ENCODE measurements around the gene CYSTM1. TPM values are rescaled to one million over a fixed set of nuclear protein-coding genes. Genes with fewer than 3 reads are reported as not detected.

CYSTM1 gene, protein sequence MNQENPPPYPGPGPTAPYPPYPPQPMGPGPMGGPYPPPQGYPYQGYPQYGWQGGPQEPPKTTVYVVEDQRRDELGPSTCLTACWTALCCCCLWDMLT
- 10 to 100 TPM in 1 of 5 experiments, 1 to 10 TPM in 4; 1.6 to 11.1 (median 3.5) TPM for total RNA-seq
- 1 to 10 TPM; 3.3 to 7.6 TPM for polyA plus RNA-seq
- 3.5 reads per million, percentile 18 among the genes with 10 or more reads in this experiment for total RNA-seq

DNA sequence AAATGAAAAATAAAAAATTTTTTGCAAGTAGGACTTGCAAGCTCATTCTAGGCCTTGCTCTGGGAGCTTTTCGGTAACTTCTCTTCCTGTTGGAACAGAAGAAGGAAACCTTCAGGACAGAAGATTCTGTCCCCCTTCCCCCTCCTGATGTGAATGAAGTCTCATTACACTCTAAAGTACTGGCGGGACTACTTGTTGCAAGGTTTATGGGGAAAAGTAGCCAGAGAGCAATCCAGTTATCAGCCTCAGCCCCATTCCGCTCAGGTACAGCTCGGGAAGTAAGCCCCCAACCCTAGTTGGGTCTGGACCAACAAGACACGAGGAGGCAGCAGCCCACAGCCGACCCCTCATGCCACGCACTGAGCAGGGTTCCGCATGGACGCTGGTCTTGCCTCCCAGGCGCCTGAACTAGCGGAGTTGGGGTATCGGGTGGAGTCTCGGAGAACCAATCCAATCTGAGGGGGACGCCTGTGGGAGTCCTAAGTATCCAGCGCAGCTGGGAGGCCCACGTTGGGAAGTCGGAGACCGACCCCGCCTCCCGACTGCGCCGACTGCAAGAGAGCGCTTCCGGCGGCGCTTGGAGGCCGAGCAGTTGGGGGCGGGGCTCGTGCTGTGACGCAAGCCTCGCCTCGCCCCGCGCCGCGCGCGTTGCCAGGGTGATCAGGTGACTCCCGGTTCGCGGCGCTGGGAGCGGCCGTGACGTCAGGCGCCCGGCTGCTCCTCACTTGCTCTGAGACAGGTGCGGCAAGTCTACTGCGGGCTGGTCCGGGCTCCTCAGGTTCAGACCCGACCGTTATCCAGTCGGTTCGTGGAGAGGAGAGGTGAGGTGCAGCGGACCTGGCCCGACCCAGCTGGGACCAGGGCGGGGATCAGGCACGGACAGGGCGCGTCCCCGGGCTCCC lies at the start of gene CYSTM1:
TSS of gene CYSTM1 (plus strand) at position 724 of the 902 bp plus-strand sequence. CDS start 19,278 bp downstream, outside the sequence.
- ChIA-PET POLR2A (interaction anchor here (0.7 to 2.1 kb wide), 5 partner anchors 58 to 881 kb away, joined by 3 to 9 read pairs (median 3); partner anchors contain the start of gene PURA), CTCF (no interaction called here)
- Histone ChIP-seq H3K27me3 (ENCODE audit: control insufficient read depth in 2 of 2, insufficient read depth in 2 of 2, low read length in 2 of 2) (no peaks in the 10 kb centered on the region), H3K27ac (ENCODE audit: low read depth, low read length) (peak within 1 kb of the TSS; percentile 89), H3K4me3 (ENCODE audit: low read length) (peak within 1 kb of the TSS; percentile 97), H3K36me3 (ENCODE audit: control insufficient read depth in 2 of 3, insufficient read depth in 3 of 3, low read length in 3 of 3) (no peaks in the 10 kb centered on the region), H3K4me1 (ENCODE audit: control insufficient read depth in 2 of 2, insufficient read depth in 2 of 2, low read length in 2 of 2) (peaks cover 8 to 14% of the 10 kb centered on the region in 2 donors), H3K9me3 (ENCODE audit: control insufficient read depth in 2 of 3, low read length in 3 of 3) (no peaks in the 10 kb centered on the region)
- Mint-ChIP-seq H3K36me3 (peaks cover 0 to 3% (median 0%) of the 10 kb centered on the region in 5 donors), H3K27ac (peak within 1 kb of the TSS; percentile 78 to 98 (median 95)), H3K4me1 (peaks cover 7 to 20% (median 14%) of the 10 kb centered on the region in 7 donors), H3K27me3 (peaks cover 0 to 30% (median 0%) of the 10 kb centered on the region in 5 donors), H3K4me3 (peak within 1 kb of the TSS; percentile 84 to 95 (median 91)), H3K9me3 (no peaks in the 10 kb centered on the region)
- intact Hi-C loops (cut with micrococcal nuclease): loop anchor here (1.0 to 10.0 kb wide), 25 partner anchors 17 to 1840 kb away; partner anchors contain the start of genes PFDN1 (in 2 of the 2), PURA (in 2 of the 2), TMCO6 (in 2 of the 2) and ANKHD1 (in 1 of the 2)
- DNase-seq (peak; percentile 95 to 98 (median 97)), ATAC-seq (peak; percentile 94)

DNA sequence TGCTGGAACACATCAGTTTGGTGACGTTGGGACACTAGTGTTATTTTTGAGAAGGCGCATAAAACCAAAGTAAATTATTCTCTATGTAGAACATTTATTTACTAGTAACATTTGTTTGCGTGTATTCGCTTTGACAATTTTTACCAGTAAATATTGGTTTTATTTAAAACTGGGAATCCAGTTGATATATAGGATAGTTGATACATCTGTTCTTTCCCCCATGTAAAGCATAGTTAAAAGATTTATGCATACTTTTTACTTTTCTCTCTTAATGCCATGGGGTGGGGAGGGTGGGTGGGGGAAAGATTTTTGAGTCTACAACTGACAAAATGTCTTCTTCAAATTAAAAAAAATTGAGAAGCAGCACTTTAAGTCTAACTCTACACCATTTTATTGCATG lies 49.4 kb upstream of the CYSTM1 start, which contains the start of gene IGIP:
TSS of gene IGIP (plus strand) at position 301 of the 400 bp plus-strand sequence. CDS start 2,540 bp downstream, outside the sequence.
- no peak for DNase-seq

DNA sequence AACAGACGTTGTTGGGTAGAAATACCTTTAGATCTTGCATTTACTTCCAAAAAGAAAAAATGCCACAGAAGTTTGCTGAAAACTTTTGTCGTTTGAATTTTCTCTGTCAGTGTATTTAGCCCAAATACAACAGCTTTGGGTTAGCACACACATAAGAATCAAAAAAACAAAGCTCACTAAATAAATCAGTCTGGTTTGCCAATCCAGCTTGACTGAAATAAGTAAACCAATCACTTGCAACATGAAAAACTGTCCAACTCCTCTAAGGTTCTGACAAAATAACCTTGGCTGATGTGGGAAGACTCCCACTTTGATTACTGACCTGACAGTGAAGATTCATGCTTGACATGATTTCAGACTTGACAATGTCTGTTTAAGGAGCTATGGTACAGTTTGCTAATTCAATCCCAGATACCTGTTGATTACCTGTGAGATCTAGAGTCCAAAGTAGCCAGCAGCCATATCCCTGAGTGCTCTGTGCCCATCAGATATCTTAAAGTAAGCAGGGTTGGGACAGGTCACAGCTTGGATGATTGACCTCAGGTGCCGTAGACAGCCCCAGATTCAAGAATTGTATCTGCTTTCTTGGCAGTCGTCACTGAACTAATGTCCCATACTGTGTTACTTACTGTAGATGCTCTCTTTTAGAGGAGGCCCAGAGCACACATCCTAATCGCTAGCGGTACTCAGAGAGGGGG lies 48.5 kb upstream of the CYSTM1 start:
- Histone ChIP-seq H3K27ac (ENCODE audit: low read depth, low read length) (no peak overlapping the region), H3K27me3 (ENCODE audit: control insufficient read depth in 2 of 2, insufficient read depth in 2 of 2, low read length in 2 of 2) (no peaks in the 10 kb centered on the region), H3K4me3 (ENCODE audit: low read length) (no peak overlapping the region), H3K4me1 (ENCODE audit: control insufficient read depth in 2 of 2, insufficient read depth in 2 of 2, low read length in 2 of 2) (peaks cover 0 to 3% of the 10 kb centered on the region in 2 donors), H3K9me3 (ENCODE audit: control insufficient read depth in 2 of 3, low read length in 3 of 3) (no peaks in the 10 kb centered on the region), H3K36me3 (ENCODE audit: control insufficient read depth in 2 of 3, insufficient read depth in 3 of 3, low read length in 3 of 3) (no peaks in the 10 kb centered on the region)
- ATAC-seq (no peak), DNase-seq (no peak)
- ChIA-PET CTCF (interaction anchor here (0.8 to 1.1 kb wide), 2 partner anchors 8 to 22 kb away, joined by 3 read pairs; no protein-coding TSS in a partner anchor), POLR2A (interaction anchor here (0.6 kb wide), 1 partner anchor 45 kb away, joined by 3 read pairs; no protein-coding TSS in a partner anchor)
- intact Hi-C loops (cut with micrococcal nuclease): no loop called here
- no peaks in the 10 kb centered on the region for H3K9me3 Mint-ChIP-seq
- no peak overlapping the region for H3K27ac Mint-ChIP-seq
- H3K27me3 Mint-ChIP-seq: peaks cover 0 to 11% (median 0%) of the 10 kb centered on the region in 5 donors
- peaks cover 14 to 67% (median 51%) of the 10 kb centered on the region in 7 donors for H3K4me1 Mint-ChIP-seq
- H3K36me3 Mint-ChIP-seq: no peaks in the 10 kb centered on the region
- H3K4me3 Mint-ChIP-seq: no peak overlapping the region

More for the DNA sequence above, 49.4 kb upstream of the CYSTM1 start, which contains the start of gene IGIP:
- no peaks in the 10 kb centered on the region for H3K4me1 ChIP-seq (ENCODE audit: control insufficient read depth in 2 of 2, insufficient read depth in 2 of 2, low read length in 2 of 2)
- no peaks in the 10 kb centered on the region for H3K36me3 ChIP-seq (ENCODE audit: control insufficient read depth in 2 of 3, insufficient read depth in 3 of 3, low read length in 3 of 3)
- no peaks in the 10 kb centered on the region for H3K36me3 Mint-ChIP-seq
- H3K9me3 ChIP-seq (ENCODE audit: control insufficient read depth in 2 of 3, low read length in 3 of 3): no peaks in the 10 kb centered on the region
- H3K27ac Mint-ChIP-seq: no peak within 1 kb of the TSS
- no peaks in the 10 kb centered on the region for H3K27me3 ChIP-seq (ENCODE audit: control insufficient read depth in 2 of 2, insufficient read depth in 2 of 2, low read length in 2 of 2)
- intact Hi-C loops (cut with micrococcal nuclease): no loop called here
- no peak for ATAC-seq
- POLR2A ChIA-PET: interaction anchor here (0.7 to 0.9 kb wide), 2 partner anchors 8 to 963 kb away, joined by 3 to 4 read pairs; no protein-coding TSS in a partner anchor
- peaks cover 0 to 11% (median 0%) of the 10 kb centered on the region in 5 donors for H3K27me3 Mint-ChIP-seq
- no peaks in the 10 kb centered on the region for H3K9me3 Mint-ChIP-seq
- CTCF ChIA-PET: no interaction called here
- peaks cover 11 to 67% (median 49%) of the 10 kb centered on the region in 7 donors for H3K4me1 Mint-ChIP-seq
- no peak within 1 kb of the TSS for H3K27ac ChIP-seq (ENCODE audit: low read depth, low read length)
- H3K4me3 ChIP-seq (ENCODE audit: low read length): no peak within 1 kb of the TSS
- no peak within 1 kb of the TSS for H3K4me3 Mint-ChIP-seq

DNA sequence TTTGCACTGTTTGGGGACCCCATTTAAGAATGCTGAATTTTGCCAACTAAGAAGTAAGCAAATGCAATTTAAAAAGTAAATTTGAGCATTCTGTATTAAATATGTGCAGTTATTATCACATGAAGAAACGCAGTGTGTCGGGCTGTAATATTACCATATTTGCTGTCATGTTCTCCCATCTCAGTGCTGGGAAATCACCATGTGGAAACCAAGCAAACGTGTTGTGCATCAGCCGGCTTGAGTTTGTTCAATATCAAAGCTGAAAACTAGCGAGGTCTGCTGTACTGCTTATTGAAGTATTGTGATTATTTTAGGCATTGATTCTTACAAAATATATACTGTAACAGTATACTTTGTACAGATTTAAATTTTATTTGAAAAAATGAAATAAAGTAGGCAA lies 46.6 kb upstream of the CYSTM1 start:
- H3K9me3 Mint-ChIP-seq: no peaks in the 10 kb centered on the region
- no peaks in the 10 kb centered on the region for H3K36me3 Mint-ChIP-seq
- no peaks in the 10 kb centered on the region for H3K27me3 ChIP-seq (ENCODE audit: control insufficient read depth in 2 of 2, insufficient read depth in 2 of 2, low read length in 2 of 2)
- H3K27ac ChIP-seq (ENCODE audit: low read depth, low read length): no peak overlapping the region
- H3K36me3 ChIP-seq (ENCODE audit: control insufficient read depth in 2 of 3, insufficient read depth in 3 of 3, low read length in 3 of 3): no peaks in the 10 kb centered on the region
- no peak for ATAC-seq
- no peak overlapping the region for H3K4me3 ChIP-seq (ENCODE audit: low read length)
- intact Hi-C loops (cut with micrococcal nuclease): no loop called here
- no peak overlapping the region for H3K27ac Mint-ChIP-seq
- CTCF ChIA-PET: no interaction called here
- no peaks in the 10 kb centered on the region for H3K9me3 ChIP-seq (ENCODE audit: control insufficient read depth in 2 of 3, low read length in 3 of 3)
- DNase-seq: no peak
- peaks cover 8 to 14% of the 10 kb centered on the region in 2 donors for H3K4me1 ChIP-seq (ENCODE audit: control insufficient read depth in 2 of 2, insufficient read depth in 2 of 2, low read length in 2 of 2)
- peaks cover 0 to 11% (median 0%) of the 10 kb centered on the region in 5 donors for H3K27me3 Mint-ChIP-seq
- POLR2A ChIA-PET: interaction anchor here (0.7 kb wide), 1 partner anchor 153 kb away, joined by 3 read pairs; no protein-coding TSS in a partner anchor
- H3K4me3 Mint-ChIP-seq: no peak overlapping the region
- peaks cover 24 to 65% (median 51%) of the 10 kb centered on the region in 7 donors for H3K4me1 Mint-ChIP-seq

DNA sequence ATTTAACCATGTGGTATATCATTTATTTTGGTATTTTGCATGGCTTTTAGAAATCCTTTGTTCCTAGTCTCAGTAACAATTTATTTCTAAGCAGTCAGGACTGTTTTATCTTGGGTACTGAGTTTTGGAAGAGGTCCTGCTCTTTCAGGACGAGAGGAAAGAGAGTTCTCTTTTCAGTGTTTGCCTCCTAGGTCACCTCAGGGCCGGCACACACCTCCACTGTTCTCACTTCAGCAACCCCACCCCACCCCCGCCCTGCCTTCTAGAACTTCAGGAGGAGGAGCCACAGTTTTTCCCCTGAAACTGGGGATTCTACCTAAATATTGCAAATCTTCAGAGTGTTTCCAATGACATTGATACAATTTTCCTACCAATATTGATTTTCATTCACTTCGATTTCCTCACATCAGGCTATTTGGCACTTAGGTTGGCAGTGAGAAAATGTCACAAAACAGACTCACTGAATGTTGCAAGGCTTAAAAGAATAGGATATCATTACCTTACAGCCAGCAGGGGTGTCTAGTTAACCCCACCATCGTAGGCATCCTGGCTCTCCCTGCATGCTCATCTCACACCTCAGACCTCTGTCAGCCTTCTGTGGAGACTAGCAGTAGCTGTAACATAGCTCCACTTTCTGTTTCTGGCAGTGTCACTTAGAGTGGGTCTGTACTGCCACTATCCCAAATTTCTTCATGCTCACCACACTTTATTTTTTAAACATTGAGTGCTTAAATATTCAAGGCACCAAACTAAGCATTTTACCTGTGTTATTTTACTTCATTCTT lies 43.8 kb upstream of the CYSTM1 start:
- Histone ChIP-seq H3K27ac (ENCODE audit: low read depth, low read length) (no peak overlapping the region), H3K27me3 (ENCODE audit: control insufficient read depth in 2 of 2, insufficient read depth in 2 of 2, low read length in 2 of 2) (no peaks in the 10 kb centered on the region), H3K4me1 (ENCODE audit: control insufficient read depth in 2 of 2, insufficient read depth in 2 of 2, low read length in 2 of 2) (peaks cover 8 to 14% of the 10 kb centered on the region in 2 donors), H3K4me3 (ENCODE audit: low read length) (no peak overlapping the region), H3K36me3 (ENCODE audit: control insufficient read depth in 2 of 3, insufficient read depth in 3 of 3, low read length in 3 of 3) (no peaks in the 10 kb centered on the region), H3K9me3 (ENCODE audit: control insufficient read depth in 2 of 3, low read length in 3 of 3) (no peaks in the 10 kb centered on the region)
- Mint-ChIP-seq H3K27ac (peak overlapping the region in 2 of 9 donors; percentile 48 to 55), H3K36me3 (peaks cover 0 to 3% (median 0%) of the 10 kb centered on the region in 5 donors), H3K9me3 (no peaks in the 10 kb centered on the region), H3K4me3 (peak overlapping the region in 4 of 10 donors; percentile 37 to 48 (median 45)), H3K4me1 (peaks cover 30 to 71% (median 56%) of the 10 kb centered on the region in 7 donors), H3K27me3 (peaks cover 0 to 5% (median 0%) of the 10 kb centered on the region in 5 donors)
- ATAC-seq (no peak), DNase-seq (no peak)
- intact Hi-C loops (cut with micrococcal nuclease): loop anchor here in 1 of 2 donors (1.0 kb wide), 1 partner anchor 13 kb away; no protein-coding TSS in a partner anchor
- ChIA-PET POLR2A (interaction anchor here (1.5 to 2.3 kb wide), 2 partner anchors 16 to 23 kb away, joined by 3 to 7 read pairs; no protein-coding TSS in a partner anchor), CTCF (no interaction called here)

Data from naive thymus-derived CD4-positive, alpha-beta T cell (primary cell).